T-helper 9 cell (primary cell): ENCODE results near the gene HDX.
"Not testable (repeated sequence)": the region's sequence is repeated elsewhere in the genome, so short reads cannot be mapped to it uniquely, and the experiment has no call there.

Experiments
- DNase-seq: peaks from one replicate; pipeline ENCODE4 v3.0.0-alpha.2; 2020
- total RNA-seq, 2 donors: gene quantifications; one replicate each; lab custom pipeline; 2026; lab: John Stamatoyannopoulos, UW

Gene HDX
- total RNA-seq = 1.2 to 1.8 reads per million in 2 donors

GRCh38 chrX:84501798-84502628 lies at the start of gene HDX:
TSS of gene HDX (minus strand) at chrX:84502453. CDS start at chrX:84475397, 27,056 bp downstream.
- DNase-seq = peak; percentile 15

- DNase-seq = not testable (repeated sequence)
These were observed 39.1 kb upstream of the HDX start for GRCh38 chrX:84541315-84541714.

- DNase-seq = not testable (repeated sequence)
These were observed 35.4 kb upstream of the HDX start for GRCh38 chrX:84537627-84538026.

- no peak for DNase-seq
These were observed 13.8 kb downstream of the HDX start for GRCh38 chrX:84488426-84488825.

GRCh38 chrX:84487365-84488353 lies 14.6 kb downstream of the HDX start:
- no peak for DNase-seq

- no peak for DNase-seq
These were observed 23.2 kb downstream of the HDX start for GRCh38 chrX:84479086-84479485.

- DNase-seq = no peak
These were observed 25.1 kb downstream of the HDX start for GRCh38 chrX:84477114-84477513.

- no peak for DNase-seq
These were observed 26.7 kb downstream of the HDX start for GRCh38 chrX:84475596-84475995.

- no peak for DNase-seq
These were observed 27.2 kb downstream of the HDX start for GRCh38 chrX:84475101-84475500.

GRCh38 chrX:84469226-84469625 lies 33.0 kb downstream of the HDX start:
- no peak for DNase-seq

- no peak for DNase-seq
These were observed 34.4 kb downstream of the HDX start for GRCh38 chrX:84467898-84468297.

GRCh38 chrX:84453351-84454246 lies 48.7 kb downstream of the HDX start:
- DNase-seq = no peak

GRCh38 chrX:84441143-84441542 lies 61.1 kb downstream of the HDX start:
- DNase-seq = no peak

- no peak for DNase-seq
These were observed 87.1 kb downstream of the HDX start for GRCh38 chrX:84415140-84415539.

- no peak for DNase-seq
These were observed 138.6 kb downstream of the HDX start for GRCh38 chrX:84363663-84364062.

- no peak for DNase-seq
These were observed 139.2 kb downstream of the HDX start for GRCh38 chrX:84363051-84363450.

- no peak for DNase-seq
These were observed 139.9 kb downstream of the HDX start for GRCh38 chrX:84362184-84362838.

- DNase-seq = no peak
These were observed 144.0 kb downstream of the HDX start for GRCh38 chrX:84358271-84358670.

- DNase-seq = no peak
These were observed 145.0 kb downstream of the HDX start for GRCh38 chrX:84357296-84357695.

GRCh38 chrX:84340968-84341367 lies 161.3 kb downstream of the HDX start:
- DNase-seq = no peak

- DNase-seq = no peak
These were observed 162.5 kb downstream of the HDX start for GRCh38 chrX:84339507-84340364.
